ENCODE results near the gene PSMA2. TPM values are rescaled to one million over a fixed set of nuclear protein-coding genes. Genes with fewer than 3 reads are reported as not detected.
"Not testable (repeated sequence)": the region's sequence is repeated elsewhere in the genome, so short reads cannot be mapped to it uniquely, and the experiment has no call there.

Gene PSMA2
- total and polyA plus RNA-seq, 5 experiments from 2014 or later, result 39.6 to 265 (median 199) TPM

- H3K9me3 Mint-ChIP-seq, H3K36me3 Mint-ChIP-seq, H3K27ac Mint-ChIP-seq, DNase-seq, POLR2A ChIA-PET, ATAC-seq, H3K4me3 Mint-ChIP-seq, H3K27me3 Mint-ChIP-seq: not testable (repeated sequence)
- H3K4me1 Mint-ChIP-seq, result peaks cover 18 to 24% (median 23%) of the 10 kb centered on the region in 4 donors
These were observed 46.8 kb downstream of the PSMA2 start for GRCh38 chr7:42885183-42885582.

- H3K36me3 Mint-ChIP-seq, result no peaks in the 10 kb centered on the region
These were observed 48.0 kb downstream of the PSMA2 start for GRCh38 chr7:42883950-42884349.

GRCh38 chr7:42880392-42880791, 51.6 kb downstream of the PSMA2 start:
- H3K27me3 Mint-ChIP-seq, result peaks cover 0 to 2% (median 0%) of the 10 kb centered on the region in 5 donors
- no peak for ATAC-seq
- no peak overlapping the region for H3K27ac Mint-ChIP-seq
- H3K36me3 Mint-ChIP-seq, result no peaks in the 10 kb centered on the region
- no peaks in the 10 kb centered on the region for H3K4me1 Mint-ChIP-seq
- H3K4me3 Mint-ChIP-seq, result no peak overlapping the region
- no peak for DNase-seq
- POLR2A ChIA-PET, result no interaction called here
- no peaks in the 10 kb centered on the region for H3K9me3 Mint-ChIP-seq

More at GRCh38 chr7:42883950-42884349, 48.0 kb downstream of the PSMA2 start:
- Mint-ChIP-seq H3K27me3 (no peaks in the 10 kb centered on the region), H3K4me3 (no peak overlapping the region), H3K27ac (no peak overlapping the region), H3K9me3 (no peaks in the 10 kb centered on the region), H3K4me1 (peaks cover 15 to 21% (median 19%) of the 10 kb centered on the region in 4 donors)
- POLR2A ChIA-PET, result interaction anchor here (0.6 kb wide), 1 partner anchor 983 kb away, joined by 4 read pairs; no protein-coding TSS in a partner anchor
- ATAC-seq (no peak), DNase-seq (no peak)

- POLR2A ChIA-PET, result no interaction called here
- Mint-ChIP-seq H3K4me1 (no peaks in the 10 kb centered on the region), H3K27ac (no peak overlapping the region), H3K9me3 (no peaks in the 10 kb centered on the region), H3K27me3 (peaks cover 0 to 7% (median 0%) of the 10 kb centered on the region in 5 donors), H3K36me3 (no peaks in the 10 kb centered on the region), H3K4me3 (no peak overlapping the region)
- no peak for DNase-seq
- ATAC-seq, result no peak
These were observed 53.7 kb downstream of the PSMA2 start for GRCh38 chr7:42878303-42878702.

GRCh38 chr7:42877862-42878261, 54.1 kb downstream of the PSMA2 start:
- H3K4me1 Mint-ChIP-seq, result no peaks in the 10 kb centered on the region
- DNase-seq (no peak), ATAC-seq (no peak)
- no peak overlapping the region for H3K27ac Mint-ChIP-seq
- no peaks in the 10 kb centered on the region for H3K36me3 Mint-ChIP-seq
- POLR2A ChIA-PET, result interaction anchor here (1.1 kb wide), 1 partner anchor 9 kb away, joined by 4 read pairs; no protein-coding TSS in a partner anchor
- no peak overlapping the region for H3K4me3 Mint-ChIP-seq
- no peaks in the 10 kb centered on the region for H3K9me3 Mint-ChIP-seq
- H3K27me3 Mint-ChIP-seq, result peaks cover 0 to 11% (median 0%) of the 10 kb centered on the region in 5 donors

- H3K4me3 Mint-ChIP-seq, result no peak overlapping the region
- no peaks in the 10 kb centered on the region for H3K36me3 Mint-ChIP-seq
- ATAC-seq, result peak; percentile 53 to 68
- H3K27ac Mint-ChIP-seq, result no peak overlapping the region
- H3K27me3 Mint-ChIP-seq, result peaks cover 0 to 18% (median 0%) of the 10 kb centered on the region in 5 donors
- peaks cover 0 to 3% (median 0%) of the 10 kb centered on the region in 4 donors for H3K4me1 Mint-ChIP-seq
- H3K9me3 Mint-ChIP-seq, result no peaks in the 10 kb centered on the region
- POLR2A ChIA-PET, result no interaction called here
- DNase-seq, result peak in 7 of 10 donors; percentile 26 to 47 (median 34)
These were observed 55.5 kb downstream of the PSMA2 start for GRCh38 chr7:42876182-42877068.

GRCh38 chr7:42869131-42870020, 62.6 kb downstream of the PSMA2 start:
- POLR2A ChIA-PET, result no interaction called here
- H3K9me3 Mint-ChIP-seq, result peaks cover 2 to 19% (median 9%) of the 10 kb centered on the region in 9 donors
- peaks cover 0 to 3% (median 0%) of the 10 kb centered on the region in 4 donors for H3K4me1 Mint-ChIP-seq
- ATAC-seq (no peak), DNase-seq (no peak)
- H3K36me3 Mint-ChIP-seq, result peaks cover 2 to 3% (median 3%) of the 10 kb centered on the region in 3 donors
- peaks cover 3 to 18% (median 15%) of the 10 kb centered on the region in 5 donors for H3K27me3 Mint-ChIP-seq
- H3K4me3 Mint-ChIP-seq, result no peak overlapping the region
- H3K27ac Mint-ChIP-seq, result no peak overlapping the region

GRCh38 chr7:42868480-42868879, 63.5 kb downstream of the PSMA2 start:
- Mint-ChIP-seq H3K27ac (no peak overlapping the region), H3K27me3 (peaks cover 8 to 23% (median 21%) of the 10 kb centered on the region in 5 donors), H3K4me1 (peaks cover 0 to 3% (median 0%) of the 10 kb centered on the region in 4 donors), H3K4me3 (no peak overlapping the region), H3K36me3 (peaks cover 7 to 12% (median 7%) of the 10 kb centered on the region in 3 donors), H3K9me3 (peaks cover 6 to 28% (median 16%) of the 10 kb centered on the region in 9 donors)
- DNase-seq (no peak), ATAC-seq (no peak)
- POLR2A ChIA-PET, result no interaction called here

Other genes starting within 250 kb of the PSMA2 start
- gene C7orf25, start 20.1 kb downstream of the PSMA2 start, total RNA-seq, result 1 to 10 TPM; 7.9 to 8.0 TPM
- 1 to 10 TPM; 1.9 to 3.3 (median 3.0) TPM for gene C7orf25, start 20.1 kb downstream of the PSMA2 start, polyA plus RNA-seq
- 10 to 100 TPM; 55.1 to 59.2 TPM for gene MRPL32, start 202 bp upstream of the PSMA2 start, total RNA-seq
- gene MRPL32, start 202 bp upstream of the PSMA2 start, polyA plus RNA-seq, result 10 to 100 TPM; 27.6 to 43.5 (median 30.7) TPM
- not detected for gene HECW1, start 180.5 kb upstream of the PSMA2 start, total RNA-seq
- gene HECW1, start 180.5 kb upstream of the PSMA2 start, polyA plus RNA-seq, result not detected